ENCODE results near the gene ZCCHC9.
"Not testable (repeated sequence)": the region's sequence is repeated elsewhere in the genome, so short reads cannot be mapped to it uniquely, and the experiment has no call there.

The ZCCHC9 gene

DNA sequence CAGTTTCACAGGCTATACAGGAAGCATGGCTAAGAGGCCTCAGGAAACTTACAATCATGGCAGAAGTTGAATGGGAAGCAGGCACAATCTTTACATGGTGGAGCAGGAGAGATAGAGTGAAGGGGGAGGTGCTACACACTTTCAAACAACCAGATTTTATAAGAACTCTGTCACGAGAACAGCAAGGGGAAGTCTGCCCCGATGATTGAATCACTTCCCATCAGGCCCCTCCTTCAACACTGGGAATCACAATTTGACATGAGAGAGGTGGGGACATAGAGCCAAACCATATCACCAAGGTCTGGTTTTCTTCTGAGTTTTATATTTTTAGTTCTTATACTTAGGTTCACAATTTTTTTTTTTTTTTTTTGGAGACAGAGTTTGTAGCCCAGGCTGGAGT is 16.1 kb downstream of the ZCCHC9 start:
- H3K36me3 Mint-ChIP-seq (ENCODE audit: low read depth), result peaks cover 16% of the 10 kb centered on the region
- H3K4me1 Mint-ChIP-seq (ENCODE audit: low read depth), result peaks cover 7% of the 10 kb centered on the region
- no peak overlapping the region for H3K4me3 Mint-ChIP-seq
- no peaks in the 10 kb centered on the region for H3K27me3 Mint-ChIP-seq
- H3K9me3 Mint-ChIP-seq, result peaks cover 4% of the 10 kb centered on the region
- no peak overlapping the region for H3K27ac Mint-ChIP-seq

DNA sequence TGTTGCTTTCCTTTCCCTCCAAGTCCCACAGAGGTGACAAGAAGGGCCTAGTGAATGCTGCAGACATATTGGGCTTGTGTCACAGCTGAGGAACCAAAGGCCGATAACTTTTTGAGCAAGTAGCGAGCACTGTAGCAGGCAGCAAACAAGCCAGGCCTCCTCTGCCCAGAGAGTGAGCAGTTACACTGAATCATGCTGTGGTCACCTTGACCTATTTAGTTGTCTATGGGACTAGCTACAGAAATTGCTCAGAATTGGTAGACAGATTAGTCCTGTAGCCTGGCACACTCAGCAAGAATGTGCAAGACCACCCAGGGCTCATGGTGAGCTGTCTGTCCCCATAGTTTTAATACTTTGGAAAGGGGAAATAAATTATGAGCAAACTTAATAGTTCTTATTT is 25.2 kb downstream of the ZCCHC9 start:
- Mint-ChIP-seq H3K27ac (no peak overlapping the region), H3K4me3 (no peak overlapping the region), H3K9me3 (no peaks in the 10 kb centered on the region), H3K4me1 (ENCODE audit: low read depth) (no peaks in the 10 kb centered on the region), H3K27me3 (no peaks in the 10 kb centered on the region), H3K36me3 (ENCODE audit: low read depth) (no peaks in the 10 kb centered on the region)

DNA sequence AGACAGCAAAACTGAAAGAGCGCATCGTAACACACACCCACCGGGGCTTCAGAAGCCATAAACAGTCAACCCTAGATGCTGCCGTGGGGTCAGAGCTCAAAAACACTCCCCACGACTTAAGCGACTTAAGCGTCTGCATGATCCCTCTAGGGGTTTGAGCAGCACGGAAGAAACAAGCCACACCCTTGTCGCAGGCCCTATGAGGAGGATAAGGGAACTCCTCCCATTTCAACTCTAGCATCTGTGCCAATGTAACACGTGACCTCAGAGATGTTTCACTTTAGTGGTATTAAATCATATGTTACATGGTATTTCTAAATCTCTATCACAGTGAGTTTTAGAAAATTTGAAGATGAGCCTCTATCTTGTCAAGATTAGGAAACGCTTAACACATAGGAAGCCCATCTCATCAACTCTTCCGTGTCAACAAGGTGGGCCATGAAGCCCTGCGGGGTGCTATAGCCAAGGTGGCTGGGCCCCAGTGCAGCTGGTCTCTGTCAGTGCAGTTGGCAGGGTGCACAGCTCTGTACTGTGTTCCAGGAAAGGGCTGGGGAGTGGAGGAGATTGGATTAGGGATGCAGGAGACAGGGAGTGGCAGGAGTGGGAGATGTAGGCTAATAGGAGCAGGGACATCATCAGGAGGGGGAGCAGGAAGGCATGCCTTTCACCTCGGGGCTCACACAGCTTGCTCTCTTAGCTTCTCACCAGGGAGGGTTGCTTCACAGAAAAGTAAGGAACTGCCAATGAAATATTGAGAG is 33.1 kb downstream of the ZCCHC9 start:
- no peak overlapping the region for H3K27ac Mint-ChIP-seq
- no peaks in the 10 kb centered on the region for H3K27me3 Mint-ChIP-seq
- no peaks in the 10 kb centered on the region for H3K9me3 Mint-ChIP-seq
- H3K4me3 Mint-ChIP-seq, result no peak overlapping the region
- no peaks in the 10 kb centered on the region for H3K4me1 Mint-ChIP-seq (ENCODE audit: low read depth)
- H3K36me3 Mint-ChIP-seq (ENCODE audit: low read depth), result no peaks in the 10 kb centered on the region

DNA sequence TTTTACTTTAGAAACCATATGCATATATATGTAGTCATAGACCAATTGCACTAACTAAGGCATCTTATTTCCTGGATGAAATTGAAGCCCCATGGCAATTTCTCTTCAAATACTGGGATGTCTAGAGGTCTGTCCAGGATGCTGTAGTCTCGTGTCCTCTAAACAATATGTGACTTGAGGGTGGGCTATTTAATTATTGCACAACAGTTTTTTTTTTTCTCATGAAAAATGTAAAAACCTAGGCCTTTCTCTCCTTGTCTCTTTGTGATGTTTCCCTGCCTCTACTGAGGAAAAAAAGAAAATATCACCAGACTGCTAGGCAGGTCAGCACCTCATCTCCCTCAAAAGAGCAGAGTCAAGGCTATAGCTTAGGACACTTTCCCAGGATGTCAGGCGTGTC is 34.6 kb downstream of the ZCCHC9 start:
- Mint-ChIP-seq H3K4me1 (ENCODE audit: low read depth) (no peaks in the 10 kb centered on the region), H3K36me3 (ENCODE audit: low read depth) (no peaks in the 10 kb centered on the region), H3K27ac (no peak overlapping the region)

DNA sequence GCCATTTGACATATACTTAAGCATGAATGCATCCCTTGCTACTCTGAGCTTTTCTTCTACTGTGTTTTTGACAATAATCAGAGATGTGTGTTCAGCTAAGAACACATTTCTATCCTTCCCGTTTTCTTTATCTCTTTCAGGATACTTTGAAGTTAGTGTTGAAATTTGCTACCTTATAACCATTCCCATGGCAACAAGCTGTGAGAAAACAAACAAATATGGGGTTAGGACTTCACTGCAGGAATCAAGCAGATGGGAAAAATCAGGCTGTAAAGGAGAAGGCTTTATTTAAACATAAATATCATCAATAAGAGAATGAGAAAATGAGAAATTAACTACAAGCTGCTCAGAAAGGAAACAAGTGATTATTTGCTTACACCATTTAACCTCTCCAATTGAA is 35.2 kb downstream of the ZCCHC9 start:
- no peaks in the 10 kb centered on the region for H3K4me1 Mint-ChIP-seq (ENCODE audit: low read depth)
- H3K27me3 Mint-ChIP-seq, result no peaks in the 10 kb centered on the region
- no peaks in the 10 kb centered on the region for H3K36me3 Mint-ChIP-seq (ENCODE audit: low read depth)
- no peaks in the 10 kb centered on the region for H3K9me3 Mint-ChIP-seq
- no peak overlapping the region for H3K27ac Mint-ChIP-seq
- H3K4me3 Mint-ChIP-seq, result no peak overlapping the region

More for the DNA sequence above, 34.6 kb downstream of the ZCCHC9 start:
- Mint-ChIP-seq H3K9me3 (no peaks in the 10 kb centered on the region), H3K4me3 (no peak overlapping the region), H3K27me3 (no peaks in the 10 kb centered on the region)

DNA sequence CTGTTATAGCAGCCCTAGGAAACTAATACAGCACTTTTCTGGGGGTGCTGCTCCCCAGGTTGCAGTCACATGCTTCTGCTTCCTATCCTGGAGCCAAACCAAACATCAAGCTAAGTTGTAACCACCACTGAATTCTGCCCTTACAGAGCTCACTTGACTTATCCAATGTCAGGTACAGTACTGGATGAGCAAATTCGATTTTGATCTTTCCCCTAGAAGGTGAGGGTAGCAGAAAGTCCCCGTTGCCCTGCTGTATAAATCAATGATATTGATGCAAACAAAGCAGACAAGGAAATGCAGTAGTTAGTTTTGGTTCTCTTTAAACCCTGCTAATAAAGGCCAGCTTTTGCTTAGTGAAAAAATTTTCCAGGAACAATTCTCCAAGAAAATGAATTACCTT is 36.4 kb downstream of the ZCCHC9 start:
- H3K27me3 Mint-ChIP-seq, result no peaks in the 10 kb centered on the region
- no peak overlapping the region for H3K4me3 Mint-ChIP-seq
- no peaks in the 10 kb centered on the region for H3K4me1 Mint-ChIP-seq (ENCODE audit: low read depth)
- no peak overlapping the region for H3K27ac Mint-ChIP-seq
- H3K9me3 Mint-ChIP-seq, result no peaks in the 10 kb centered on the region
- H3K36me3 Mint-ChIP-seq (ENCODE audit: low read depth), result no peaks in the 10 kb centered on the region

DNA sequence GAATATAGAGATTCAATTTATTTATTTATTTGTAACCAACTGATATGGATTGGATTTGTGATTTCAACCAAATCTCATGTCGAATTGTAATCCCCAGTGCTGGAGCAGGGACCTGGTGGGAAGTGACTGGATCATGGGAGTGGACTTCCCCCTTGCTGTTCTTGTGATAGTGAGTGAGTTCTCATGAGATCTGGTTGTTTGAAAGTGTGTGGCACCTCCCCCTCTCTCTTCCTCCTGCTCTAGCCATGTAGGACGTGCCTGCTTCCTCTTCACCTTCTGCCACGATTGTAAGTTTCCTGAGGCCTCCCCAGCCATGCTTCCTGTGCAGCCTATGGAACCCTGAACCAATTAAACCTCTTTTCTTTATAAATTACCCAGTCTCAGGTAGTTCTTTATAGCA is 36.8 kb downstream of the ZCCHC9 start:
- H3K9me3 Mint-ChIP-seq; H3K27me3 Mint-ChIP-seq; H3K36me3 Mint-ChIP-seq (ENCODE audit: low read depth); H3K4me1 Mint-ChIP-seq (ENCODE audit: low read depth); H3K27ac Mint-ChIP-seq; H3K4me3 Mint-ChIP-seq: not testable (repeated sequence)

DNA sequence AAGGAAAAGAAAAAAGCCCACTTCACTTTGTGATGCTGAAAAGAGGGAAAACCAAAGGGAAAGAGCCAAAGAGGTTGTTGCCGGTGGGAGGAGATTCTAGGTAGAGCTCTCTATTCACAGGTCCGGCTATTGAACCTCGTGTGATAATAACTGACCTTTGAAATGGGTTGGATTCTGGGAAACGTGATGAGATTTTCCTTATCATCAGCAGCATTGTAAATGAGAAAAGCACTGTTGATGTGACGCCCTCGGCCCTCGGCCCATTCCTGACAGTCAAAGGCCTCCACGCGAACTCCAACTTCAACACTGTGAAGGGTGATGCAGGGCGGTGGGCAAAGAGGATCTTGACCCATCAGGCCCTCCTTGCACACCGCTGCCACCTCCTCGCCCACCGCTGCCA is 43.3 kb downstream of the ZCCHC9 start:
- H3K4me1 Mint-ChIP-seq (ENCODE audit: low read depth), result no peaks in the 10 kb centered on the region

DNA sequence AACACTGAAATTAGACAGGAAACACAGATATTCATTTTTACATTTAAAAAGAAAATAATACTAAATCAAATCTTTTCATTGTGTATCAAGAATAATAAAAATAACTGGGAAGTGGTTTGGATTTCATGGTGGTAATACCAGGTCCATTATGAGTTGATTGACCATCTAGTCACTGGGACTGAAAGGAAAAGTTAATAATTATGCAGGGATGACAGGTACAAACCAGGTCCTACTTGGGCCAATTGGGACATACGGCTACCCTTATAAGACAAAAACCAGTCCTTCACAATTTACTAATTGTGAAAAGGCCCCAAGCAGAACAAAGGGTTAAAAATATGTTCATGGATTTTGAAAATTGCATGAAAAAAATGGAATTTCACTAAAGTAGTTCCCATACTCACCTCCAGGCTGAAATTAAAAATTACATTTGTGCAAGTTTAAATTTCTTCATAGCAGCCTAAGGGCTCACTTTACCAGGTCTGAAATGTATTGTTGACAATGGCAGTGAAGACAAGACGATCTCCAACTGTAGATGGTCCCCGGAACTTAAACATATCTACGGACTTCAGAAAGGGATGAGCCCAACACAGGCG is 44.1 kb downstream of the ZCCHC9 start:
- Mint-ChIP-seq H3K4me3 (no peak overlapping the region), H3K36me3 (ENCODE audit: low read depth) (no peaks in the 10 kb centered on the region), H3K27me3 (no peaks in the 10 kb centered on the region), H3K4me1 (ENCODE audit: low read depth) (no peaks in the 10 kb centered on the region), H3K27ac (no peak overlapping the region), H3K9me3 (no peaks in the 10 kb centered on the region)

More for the DNA sequence above, 43.3 kb downstream of the ZCCHC9 start:
- Mint-ChIP-seq H3K27ac (no peak overlapping the region), H3K27me3 (no peaks in the 10 kb centered on the region), H3K36me3 (ENCODE audit: low read depth) (no peaks in the 10 kb centered on the region), H3K4me3 (no peak overlapping the region), H3K9me3 (no peaks in the 10 kb centered on the region)

DNA sequence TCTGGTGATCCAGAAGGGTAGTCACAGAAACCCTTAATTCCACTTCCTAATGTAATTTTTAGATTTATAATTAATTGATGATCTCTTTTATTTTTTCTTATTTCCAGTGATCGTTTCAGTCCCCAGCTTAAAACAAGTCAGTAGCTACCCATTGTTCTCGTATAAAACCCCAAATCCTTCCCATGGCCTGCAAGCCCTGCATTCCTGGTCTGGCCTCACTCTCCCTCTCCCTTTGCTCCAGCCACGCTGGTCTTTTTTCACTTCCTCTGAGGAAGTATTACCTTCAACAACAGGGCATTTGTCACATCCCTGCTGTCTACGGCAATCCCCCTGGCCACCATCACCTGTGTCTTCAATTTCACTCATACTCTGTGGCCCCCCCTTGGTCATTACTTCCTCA is 47.8 kb downstream of the ZCCHC9 start:
- Mint-ChIP-seq H3K27ac (no peak overlapping the region), H3K36me3 (ENCODE audit: low read depth) (no peaks in the 10 kb centered on the region), H3K9me3 (no peaks in the 10 kb centered on the region), H3K4me1 (ENCODE audit: low read depth) (no peaks in the 10 kb centered on the region), H3K4me3 (no peak overlapping the region), H3K27me3 (no peaks in the 10 kb centered on the region)

DNA sequence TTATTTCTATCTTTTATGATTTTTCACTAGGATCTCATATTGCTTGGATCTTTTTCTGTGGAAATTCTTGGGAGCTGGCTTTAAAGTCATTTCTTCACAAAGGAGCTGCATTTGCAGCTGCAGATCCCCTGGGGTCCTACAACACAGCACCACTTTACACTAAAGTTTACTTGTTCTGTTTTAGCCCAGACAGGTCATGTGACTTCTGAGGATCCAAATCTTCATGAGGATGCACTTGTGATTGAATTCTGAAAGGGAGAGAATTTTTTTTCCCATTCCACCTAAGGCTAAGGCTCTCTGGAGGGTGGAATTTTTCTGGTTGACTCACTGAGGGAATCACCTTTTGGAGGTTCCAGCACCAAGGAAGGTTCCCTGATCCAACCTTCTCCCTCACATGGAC is 49.1 kb downstream of the ZCCHC9 start:
- no peaks in the 10 kb centered on the region for H3K27me3 Mint-ChIP-seq
- H3K9me3 Mint-ChIP-seq, result no peaks in the 10 kb centered on the region
- no peak overlapping the region for H3K4me3 Mint-ChIP-seq
- no peaks in the 10 kb centered on the region for H3K36me3 Mint-ChIP-seq (ENCODE audit: low read depth)
- H3K4me1 Mint-ChIP-seq (ENCODE audit: low read depth), result no peaks in the 10 kb centered on the region
- no peak overlapping the region for H3K27ac Mint-ChIP-seq

DNA sequence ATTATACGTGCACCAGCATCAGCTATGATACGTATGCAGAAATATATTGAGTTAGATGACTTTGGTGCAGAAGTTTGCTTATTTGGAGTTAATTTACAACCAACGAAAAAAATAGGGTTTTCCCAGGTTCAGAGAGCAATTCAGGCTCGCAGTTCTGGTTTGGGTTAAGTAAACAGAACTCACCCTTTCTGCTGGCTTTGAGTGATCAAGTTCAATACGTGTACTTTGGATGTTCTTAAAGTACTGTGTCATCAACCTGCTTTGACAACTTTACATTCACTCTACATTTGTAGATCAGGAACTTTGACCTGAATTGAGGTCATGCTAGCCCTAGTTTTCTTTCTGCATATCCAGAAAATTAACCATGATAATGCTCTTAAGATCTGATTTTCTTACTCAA is 51.8 kb downstream of the ZCCHC9 start:
- no peaks in the 10 kb centered on the region for H3K27me3 Mint-ChIP-seq
- no peaks in the 10 kb centered on the region for H3K36me3 Mint-ChIP-seq (ENCODE audit: low read depth)
- no peaks in the 10 kb centered on the region for H3K4me1 Mint-ChIP-seq (ENCODE audit: low read depth)
- H3K9me3 Mint-ChIP-seq, result no peaks in the 10 kb centered on the region
- H3K4me3 Mint-ChIP-seq, result no peak overlapping the region
- H3K27ac Mint-ChIP-seq, result no peak overlapping the region

DNA sequence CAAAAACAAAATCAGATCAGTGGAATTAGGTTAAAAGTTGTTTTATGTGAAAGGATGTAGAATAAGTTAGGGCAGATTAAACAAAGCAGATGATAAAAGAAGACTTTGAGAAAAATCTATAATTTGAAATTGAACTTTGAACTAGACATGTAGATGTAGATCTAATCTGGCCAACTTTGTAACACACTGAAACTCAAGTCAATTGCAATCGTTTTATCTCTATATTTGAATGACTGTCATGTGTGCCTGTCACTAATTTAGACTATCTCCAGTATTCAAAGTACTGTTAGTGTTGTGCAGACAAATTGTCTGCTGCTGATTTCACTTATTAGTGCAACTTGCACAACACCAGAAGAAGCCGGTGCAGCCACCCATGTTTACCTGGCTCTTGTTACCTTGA is 52.7 kb downstream of the ZCCHC9 start:
- Mint-ChIP-seq H3K27me3 (peaks cover 4% of the 10 kb centered on the region), H3K27ac (no peak overlapping the region), H3K9me3 (no peaks in the 10 kb centered on the region), H3K36me3 (ENCODE audit: low read depth) (no peaks in the 10 kb centered on the region), H3K4me1 (ENCODE audit: low read depth) (no peaks in the 10 kb centered on the region), H3K4me3 (no peak overlapping the region)

DNA sequence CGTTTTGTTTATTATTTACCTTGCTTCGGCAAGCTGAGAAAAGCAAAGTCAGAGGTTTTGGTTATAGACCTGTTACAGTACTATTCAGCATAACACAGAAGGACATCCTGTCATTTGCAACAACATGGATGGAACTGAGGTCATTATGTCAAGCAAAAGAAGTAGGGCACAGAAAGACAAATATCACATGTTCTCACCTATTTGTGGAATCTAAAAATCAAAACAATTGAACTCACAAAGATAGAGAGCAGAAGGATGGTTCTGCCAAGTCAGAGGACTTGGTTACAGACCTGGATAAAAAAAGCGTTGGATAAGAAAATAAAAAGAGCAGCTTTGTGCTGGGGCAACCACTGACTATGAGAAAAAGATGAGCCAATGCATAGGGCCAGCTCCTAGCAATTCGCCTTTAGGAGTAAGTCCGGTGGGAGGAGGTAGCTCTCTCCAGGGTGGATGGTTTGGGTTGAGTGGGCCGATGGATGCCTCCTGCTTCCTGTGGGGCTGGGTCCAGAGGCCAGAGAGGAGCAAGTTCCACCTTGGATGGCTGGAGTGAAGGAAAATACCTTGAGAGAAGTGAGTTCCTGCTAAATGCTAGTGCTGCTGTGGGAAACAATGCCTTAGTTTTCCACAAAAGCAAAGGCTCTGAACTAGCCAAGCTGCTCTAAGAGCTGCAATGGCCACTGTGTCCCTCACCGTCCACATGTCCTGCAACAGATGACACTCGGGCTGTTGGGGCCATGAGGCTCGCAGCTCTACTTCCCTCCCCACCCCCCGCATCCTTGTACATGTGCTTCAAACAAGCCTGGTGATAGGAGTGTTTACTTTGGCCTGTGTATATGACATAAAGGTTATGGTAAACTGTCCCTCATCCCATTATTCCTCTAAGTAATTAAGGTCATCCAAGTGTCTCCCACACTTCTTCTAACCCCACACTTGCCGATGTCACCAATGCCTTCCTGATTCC is 54.2 kb downstream of the ZCCHC9 start:
- Mint-ChIP-seq H3K27ac (no peak overlapping the region), H3K9me3 (no peaks in the 10 kb centered on the region), H3K4me1 (ENCODE audit: low read depth) (no peaks in the 10 kb centered on the region), H3K27me3 (peaks cover 4% of the 10 kb centered on the region), H3K4me3 (no peak overlapping the region), H3K36me3 (ENCODE audit: low read depth) (no peaks in the 10 kb centered on the region)

DNA sequence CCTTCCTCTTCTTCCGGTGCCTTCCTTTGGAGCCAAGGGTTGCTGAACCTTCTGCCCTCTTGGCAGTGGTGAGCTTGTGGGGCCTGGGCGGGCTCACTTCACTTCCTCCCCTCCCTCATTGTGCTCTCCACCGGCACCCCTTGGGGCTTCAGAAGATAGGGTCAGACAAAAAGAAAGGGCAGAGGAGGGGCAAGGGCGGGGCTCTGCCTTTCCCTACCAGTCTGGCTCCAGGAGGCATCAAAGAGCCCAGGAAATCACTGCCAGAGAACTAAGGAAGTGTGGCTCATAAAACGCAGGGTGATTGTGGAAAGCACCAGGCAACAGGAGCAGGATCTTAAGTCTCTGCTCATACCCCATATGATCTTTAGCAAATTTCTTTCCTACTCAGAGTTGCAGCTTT is 57.7 kb downstream of the ZCCHC9 start:
- Mint-ChIP-seq H3K9me3 (no peaks in the 10 kb centered on the region), H3K27me3 (peaks cover 4% of the 10 kb centered on the region), H3K27ac (no peak overlapping the region), H3K4me1 (ENCODE audit: low read depth) (no peaks in the 10 kb centered on the region), H3K4me3 (no peak overlapping the region), H3K36me3 (ENCODE audit: low read depth) (no peaks in the 10 kb centered on the region)

All from stimulated activated naive CD8-positive, alpha-beta T cell treated with anti-CD3 and anti-CD28 coated beads, Interleukin-15, Interleukin-2, amounts not matched to agents 100 ng/mL and 50 ng/mL, for 24 hours (primary cell).